GM21447 (cell line): ENCODE measurements around the gene IDH1.
"Not testable (repeated sequence)": the region's sequence is repeated elsewhere in the genome, so short reads cannot be mapped to it uniquely, and the experiment has no call there.

Source experiments
- ATAC-seq: cut with Tn5 transposase; IDR thresholded peaks from one replicate; pipeline ENCODE4 v1.9.1; 2021; ENCODE audit not compliant: unreplicated experiment

Gene IDH1

GRCh38 chr2:208254871-208255556 is at the start of gene IDH1:
Gene IDH1 (minus strand): TSS chr2:208255071. CDS start chr2:208251551, 3,520 bp downstream.
- ATAC-seq = peak; percentile 67

DNA sequence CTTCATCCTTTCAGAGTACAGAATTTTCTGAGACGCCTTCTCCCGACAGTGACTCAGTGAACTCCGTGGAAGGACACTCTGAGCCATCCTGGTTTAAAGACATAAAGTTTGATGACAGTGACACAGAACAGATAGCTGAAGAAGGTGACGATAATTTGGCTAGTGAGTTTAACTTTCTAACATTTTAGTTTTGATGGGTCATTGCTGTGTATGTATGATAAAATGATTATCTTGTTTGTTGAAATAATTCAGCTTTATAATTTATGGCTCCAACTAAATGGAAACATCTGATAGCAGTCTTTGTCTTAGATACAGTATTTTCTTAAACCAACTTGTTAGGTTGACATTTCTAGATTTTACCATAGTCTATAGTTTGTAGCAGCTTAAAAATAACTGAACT is 49.3 kb upstream of the IDH1 start:
- no peak for ATAC-seq

DNA sequence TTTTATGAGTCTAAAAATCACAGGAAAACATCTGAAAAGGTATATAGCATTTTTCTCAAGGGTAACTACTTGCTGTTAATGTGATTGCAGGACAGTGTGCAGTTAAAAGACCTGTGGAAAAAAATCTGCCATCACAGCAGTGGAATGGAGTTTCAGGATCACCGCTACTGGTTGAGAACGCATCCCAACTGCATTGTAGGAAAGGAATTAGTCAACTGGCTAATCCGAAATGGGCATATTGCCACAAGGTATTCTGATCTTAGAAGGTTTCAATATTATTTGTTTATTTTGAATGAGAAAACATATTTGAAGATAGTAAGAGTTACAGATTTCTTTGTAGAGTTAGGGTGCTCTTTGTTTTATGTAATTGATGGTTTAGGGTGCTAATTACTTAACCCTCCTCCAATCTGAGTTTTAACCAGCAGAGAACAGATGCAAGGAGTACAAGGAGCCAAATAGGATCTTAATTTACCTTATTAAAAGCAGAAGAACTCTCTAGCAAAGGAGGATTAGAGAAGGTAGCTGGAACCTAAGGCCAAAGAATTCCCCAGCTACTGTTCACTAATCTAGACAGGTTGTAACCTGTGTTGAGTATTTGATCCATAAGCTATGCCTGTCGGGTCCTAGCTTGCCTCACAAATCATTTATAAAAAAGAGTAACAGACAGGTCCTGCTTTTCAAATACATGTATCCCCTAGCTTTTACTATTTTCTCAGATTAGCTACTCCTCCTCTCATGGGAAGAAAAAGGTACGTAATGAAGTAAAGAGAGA is 46.2 kb upstream of the IDH1 start:
- no peak for ATAC-seq

- ATAC-seq = no peak
Observed at GRCh38 chr2:208297961-208298360, 43.1 kb upstream of the IDH1 start.

DNA sequence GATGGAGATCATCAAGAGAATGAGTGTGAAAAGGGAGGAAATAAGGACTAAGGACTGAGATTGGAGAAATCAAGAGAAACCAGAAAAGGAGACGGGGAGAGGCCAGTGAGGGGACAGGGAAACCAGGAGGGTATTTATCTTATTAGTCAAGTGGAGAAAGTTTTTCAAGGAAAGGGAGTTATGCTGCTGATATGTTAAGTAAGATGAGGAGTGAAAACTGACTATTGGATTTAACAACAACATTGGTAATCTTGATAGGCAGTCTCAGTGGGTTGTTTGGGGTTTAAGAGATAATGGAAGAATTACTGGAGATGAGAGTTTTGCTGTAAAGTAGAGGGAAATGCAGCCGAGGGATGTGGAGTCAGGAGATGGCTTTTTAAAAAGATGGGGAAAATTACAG is 41.7 kb upstream of the IDH1 start:
- ATAC-seq = no peak

- ATAC-seq = no peak
Observed at GRCh38 chr2:208295834-208296233, 41.0 kb upstream of the IDH1 start.

- ATAC-seq = peak; percentile 66
Observed at GRCh38 chr2:208294482-208295024, 39.7 kb upstream of the IDH1 start.

DNA sequence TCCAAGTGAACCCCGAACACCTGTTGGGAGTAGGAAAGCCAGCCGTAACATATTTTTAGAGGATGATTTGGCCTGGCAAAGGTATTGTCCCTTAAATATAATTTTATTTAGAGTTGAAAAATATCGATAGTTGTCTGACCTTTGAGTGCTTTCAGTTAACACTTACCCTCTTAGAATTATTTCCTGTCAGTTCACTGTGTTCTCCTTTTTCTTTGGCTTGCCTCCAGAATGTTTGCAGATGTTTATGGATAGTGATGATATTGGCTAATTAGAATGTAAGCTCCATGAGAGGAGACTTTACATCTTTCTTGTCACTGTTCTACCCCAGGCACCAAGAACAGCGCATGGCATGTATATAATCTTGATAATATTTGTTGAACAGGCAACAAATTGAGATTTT is 31.0 kb upstream of the IDH1 start:
- ATAC-seq = no peak

DNA sequence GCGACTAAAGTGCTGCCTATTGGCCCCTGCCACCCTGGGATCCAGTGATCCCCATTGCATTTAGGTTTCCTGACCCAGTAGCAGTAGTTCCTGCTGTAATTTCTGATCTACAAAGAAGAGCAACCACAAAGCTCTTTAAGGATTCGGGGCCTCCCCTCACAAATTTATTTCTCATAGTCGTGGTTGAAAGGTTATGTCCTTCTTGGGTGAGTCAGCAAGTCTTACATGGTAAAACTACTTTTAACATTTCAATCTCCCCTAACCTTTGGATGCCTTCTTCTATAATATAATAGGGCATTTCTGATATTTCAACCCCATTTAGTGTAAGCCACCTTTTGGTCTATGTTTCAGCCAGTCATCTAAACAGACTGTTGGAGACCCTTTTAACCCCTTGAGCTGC is 26.1 kb upstream of the IDH1 start:
- peak; percentile 68 for ATAC-seq

DNA sequence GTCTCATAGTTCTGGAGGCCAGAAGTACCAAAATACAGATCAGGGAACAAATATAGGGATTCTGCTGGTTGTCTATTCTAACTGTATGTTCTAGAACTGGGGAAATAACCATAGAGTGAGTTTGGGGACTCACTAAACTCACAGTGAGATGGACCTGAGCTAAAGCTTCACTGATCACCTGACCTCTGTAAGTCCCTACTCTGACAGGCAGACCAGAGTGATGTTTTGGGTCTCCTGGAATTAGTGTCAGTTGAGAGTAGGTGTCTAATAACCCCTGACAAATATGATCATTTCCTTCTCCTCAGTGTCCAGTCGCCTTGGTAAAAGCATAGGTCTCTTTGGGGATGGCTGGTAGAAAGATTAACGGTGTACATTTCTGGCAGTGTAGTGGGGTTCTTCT is 25.4 kb upstream of the IDH1 start:
- ATAC-seq = no peak

- ATAC-seq = no peak
Observed at GRCh38 chr2:208279236-208279635, 24.4 kb upstream of the IDH1 start.

- no peak for ATAC-seq
Observed at GRCh38 chr2:208278549-208278948, 23.7 kb upstream of the IDH1 start.

GRCh38 chr2:208274748-208275147 is 19.9 kb upstream of the IDH1 start:
- ATAC-seq = no peak

- no peak for ATAC-seq
Observed at GRCh38 chr2:208269091-208269490, 14.2 kb upstream of the IDH1 start.

GRCh38 chr2:208268156-208268952 is 13.5 kb upstream of the IDH1 start:
- ATAC-seq = no peak

DNA sequence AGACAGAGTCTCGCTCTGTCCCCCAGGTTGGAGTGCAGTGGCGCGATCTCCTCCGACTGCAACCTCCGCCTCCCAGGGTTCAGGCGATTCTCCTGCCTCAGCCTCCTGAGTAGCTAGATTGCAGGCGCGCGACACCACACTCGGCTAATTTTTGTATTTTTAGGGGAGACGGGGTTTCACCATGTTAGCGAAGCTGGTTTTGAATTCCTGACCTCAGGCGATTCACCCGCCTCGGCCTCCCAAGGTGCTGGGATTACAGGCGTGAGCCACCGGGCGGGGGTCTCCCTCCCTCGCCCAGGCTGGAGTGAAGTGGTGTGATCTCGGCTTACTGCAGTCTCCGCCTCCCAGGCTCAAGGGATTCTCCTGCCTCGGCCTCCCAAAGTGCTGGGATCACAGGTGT is 12.7 kb upstream of the IDH1 start:
- ATAC-seq = not testable (repeated sequence)

DNA sequence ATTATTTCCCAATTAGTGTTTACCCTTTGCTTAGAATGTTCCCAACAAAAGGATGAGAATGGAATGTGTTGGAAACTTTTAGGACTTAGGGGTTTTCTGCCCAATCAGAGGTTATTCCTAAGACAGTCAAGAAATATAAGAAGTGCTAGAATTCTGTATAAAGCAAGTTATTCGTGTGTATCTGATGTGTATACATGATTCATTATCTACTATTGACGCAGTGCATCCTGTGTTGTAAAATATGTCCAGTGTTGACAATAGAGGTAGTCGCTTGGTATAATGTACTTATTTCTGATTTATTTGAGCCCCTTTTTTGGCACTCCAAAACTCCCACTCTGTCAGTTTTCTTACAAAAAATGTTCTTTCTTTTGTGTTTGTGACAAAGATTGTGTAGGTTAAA is 12.1 kb upstream of the IDH1 start:
- ATAC-seq = no peak

- peak; percentile 15 for ATAC-seq
Observed at GRCh38 chr2:208266553-208266893, 11.7 kb upstream of the IDH1 start.

GRCh38 chr2:208265801-208266552 is 11.1 kb upstream of the IDH1 start, which contains the start of gene PIKFYVE:
Gene PIKFYVE (plus strand): TSS chr2:208266255. CDS start chr2:208271520, 5,265 bp downstream.
- peak; percentile 84 for ATAC-seq

DNA sequence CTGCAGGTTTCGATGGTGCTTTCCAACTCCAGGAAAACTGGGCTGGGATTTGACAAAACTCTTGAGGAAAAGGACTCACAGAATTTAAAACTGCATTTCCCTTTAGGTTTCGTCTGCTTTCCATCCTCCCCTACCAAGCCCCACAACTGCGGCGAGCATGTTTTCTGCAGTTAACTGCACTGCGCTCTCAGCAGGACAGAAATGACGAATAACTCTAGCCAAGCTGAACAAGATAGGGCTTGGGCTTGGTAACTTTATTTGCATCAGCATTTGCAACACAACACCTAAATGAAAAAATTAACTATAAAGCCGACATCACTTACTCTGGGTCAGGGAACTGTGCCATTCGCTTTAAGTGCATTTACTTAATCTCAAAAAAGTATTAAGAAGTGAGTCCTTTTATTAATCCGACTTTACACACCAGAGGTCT is 10.5 kb upstream of the IDH1 start:
- ATAC-seq = peak; percentile 35
